ENCODE measurements around the gene RAPGEF1.

DNA sequence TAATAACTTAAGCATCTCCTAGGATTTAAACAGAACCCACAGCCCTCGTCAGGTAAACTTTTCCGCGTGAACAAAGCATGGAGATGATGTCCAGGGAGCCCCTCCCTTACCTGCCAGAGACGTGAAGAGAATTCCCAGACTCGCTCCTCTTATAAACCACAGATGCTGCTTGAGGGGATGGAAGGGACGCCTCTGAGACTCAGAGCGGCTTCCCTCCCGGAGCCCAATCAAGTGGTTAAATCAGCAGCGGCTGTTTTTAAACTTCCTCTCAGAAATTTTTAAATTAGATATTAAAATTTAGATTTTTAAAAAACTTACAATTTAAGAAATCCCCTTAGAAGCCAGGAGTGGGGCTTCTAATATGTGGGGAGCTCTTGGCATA lies 71.8 kb downstream of the RAPGEF1 start:
- no peak for TF ChIP-seq POLR2A (IDR thresholded peaks at IDR 0.05; ENCODE audit: low read length)
- no peak for TF ChIP-seq GATA1 (IDR thresholded peaks at IDR 0.05; ENCODE audit: low read depth, low read length)
